Mesothelial cell of epicardium (in vitro differentiated cells): Measurements from ENCODE around the gene NOL8. TPM values are rescaled to one million over a fixed set of nuclear protein-coding genes. Genes with fewer than 3 reads are reported as not detected.

ENCODE experiments used
- DNase-seq, 2 experiments: peaks; one replicate each; pipeline ENCODE4 v3.0.0; 2021; ENCODE audit warnings: low spot score in 2 of 2; ENCODE audit not compliant: unreplicated experiment in 2 of 2
- H3K27ac Mint-ChIP-seq: 2 replicates; pipeline ENCODE4 v1.8.0; 2021; ENCODE audit warnings: mixed read lengths
- H3K27me3 Mint-ChIP-seq: 2 replicates; pipeline ENCODE4 v1.8.0; 2021; ENCODE audit warnings: low read depth, mixed read lengths
- H3K36me3 Mint-ChIP-seq: 2 replicates; pipeline ENCODE4 v1.8.0; 2021; ENCODE audit warnings: mixed read lengths
- H3K4me1 Mint-ChIP-seq: 2 replicates; pipeline ENCODE4 v1.8.0; 2021; ENCODE audit warnings: mixed read lengths
- H3K4me3 Mint-ChIP-seq: 2 replicates; pipeline ENCODE4 v1.8.0; 2021; ENCODE audit warnings: mild to moderate bottlenecking, moderate library complexity, mixed read lengths
- H3K9me3 Mint-ChIP-seq: 2 replicates; pipeline ENCODE4 v1.8.0; 2021; ENCODE audit warnings: mixed read lengths
- total RNA-seq: library from RNA; stranded (reverse); gene quantifications from 3 replicates; pipeline ENCODE4 v1.2.1, GENCODE V29; 2021
- TF ChIP-seq, protein P1 (sequence below): fragments of 200-600 bp; sonication (generic); IDR thresholded peaks from one replicate; pipeline ENCODE4 v1.5.0; 2021; ENCODE audit warnings: antibody characterized with exemption; ENCODE audit not compliant: unreplicated experiment

Gene NOL8
- total RNA-seq, 1 donor from 2014 or later, result 42.7 TPM

- no peak overlapping the region for H3K4me3 Mint-ChIP-seq
- H3K4me1 Mint-ChIP-seq, result no peaks in the 10 kb centered on the region
Observed at GRCh38 chr9:92341578-92341977, 16.4 kb upstream of the NOL8 start.

GRCh38 chr9:92333282-92333634 is 8.1 kb upstream of the NOL8 start:
- Mint-ChIP-seq H3K27me3 (no peaks in the 10 kb centered on the region), H3K4me3 (no peak overlapping the region), H3K27ac (peak overlapping the region; percentile 71), H3K4me1 (peaks cover 8% of the 10 kb centered on the region), H3K9me3 (no peaks in the 10 kb centered on the region), H3K36me3 (no peaks in the 10 kb centered on the region)
- no peak for DNase-seq
- TF ChIP-seq, protein P1, sequence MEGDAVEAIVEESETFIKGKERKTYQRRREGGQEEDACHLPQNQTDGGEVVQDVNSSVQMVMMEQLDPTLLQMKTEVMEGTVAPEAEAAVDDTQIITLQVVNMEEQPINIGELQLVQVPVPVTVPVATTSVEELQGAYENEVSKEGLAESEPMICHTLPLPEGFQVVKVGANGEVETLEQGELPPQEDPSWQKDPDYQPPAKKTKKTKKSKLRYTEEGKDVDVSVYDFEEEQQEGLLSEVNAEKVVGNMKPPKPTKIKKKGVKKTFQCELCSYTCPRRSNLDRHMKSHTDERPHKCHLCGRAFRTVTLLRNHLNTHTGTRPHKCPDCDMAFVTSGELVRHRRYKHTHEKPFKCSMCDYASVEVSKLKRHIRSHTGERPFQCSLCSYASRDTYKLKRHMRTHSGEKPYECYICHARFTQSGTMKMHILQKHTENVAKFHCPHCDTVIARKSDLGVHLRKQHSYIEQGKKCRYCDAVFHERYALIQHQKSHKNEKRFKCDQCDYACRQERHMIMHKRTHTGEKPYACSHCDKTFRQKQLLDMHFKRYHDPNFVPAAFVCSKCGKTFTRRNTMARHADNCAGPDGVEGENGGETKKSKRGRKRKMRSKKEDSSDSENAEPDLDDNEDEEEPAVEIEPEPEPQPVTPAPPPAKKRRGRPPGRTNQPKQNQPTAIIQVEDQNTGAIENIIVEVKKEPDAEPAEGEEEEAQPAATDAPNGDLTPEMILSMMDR, result no peak

More at GRCh38 chr9:92341578-92341977, 16.4 kb upstream of the NOL8 start:
- H3K36me3 Mint-ChIP-seq, result peaks cover 13% of the 10 kb centered on the region
- TF ChIP-seq, protein P1, result no peak
- no peak overlapping the region for H3K27ac Mint-ChIP-seq
- no peaks in the 10 kb centered on the region for H3K27me3 Mint-ChIP-seq
- DNase-seq, result no peak
- peaks cover 8% of the 10 kb centered on the region for H3K9me3 Mint-ChIP-seq

- Mint-ChIP-seq H3K9me3 (no peaks in the 10 kb centered on the region), H3K27ac (peak overlapping the region; percentile 71), H3K4me3 (no peak overlapping the region), H3K36me3 (no peaks in the 10 kb centered on the region), H3K4me1 (peaks cover 12% of the 10 kb centered on the region), H3K27me3 (no peaks in the 10 kb centered on the region)
- TF ChIP-seq, protein P1, result no peak
- DNase-seq, result no peak
Observed at GRCh38 chr9:92332577-92333281, 7.6 kb upstream of the NOL8 start.

DNA sequence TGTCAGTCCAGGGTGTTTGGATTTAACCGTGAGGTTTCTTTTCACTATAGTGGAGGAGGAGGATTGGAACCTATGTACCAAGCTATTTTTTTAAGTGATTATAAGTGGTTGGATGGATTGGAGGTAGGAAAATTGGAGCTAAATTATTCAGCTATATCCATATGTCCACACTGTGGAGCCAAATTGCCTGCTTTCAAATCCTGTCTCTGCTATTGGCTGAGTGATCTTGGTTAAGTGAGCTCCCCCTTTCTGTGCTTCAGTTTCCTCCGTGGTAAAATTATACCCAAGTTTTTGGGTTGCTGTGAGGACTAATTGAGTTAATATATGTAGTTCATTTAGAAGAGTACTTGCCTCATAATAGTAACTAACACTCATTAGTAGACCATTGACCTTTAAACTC is 3.1 kb upstream of the NOL8 start:
- Mint-ChIP-seq H3K9me3 (no peaks in the 10 kb centered on the region), H3K36me3 (no peaks in the 10 kb centered on the region), H3K4me3 (no peak overlapping the region), H3K4me1 (peaks cover 36% of the 10 kb centered on the region), H3K27ac (peak overlapping the region; percentile 39), H3K27me3 (no peaks in the 10 kb centered on the region)
- TF ChIP-seq, protein P1, result no peak
- DNase-seq, result no peak

DNA sequence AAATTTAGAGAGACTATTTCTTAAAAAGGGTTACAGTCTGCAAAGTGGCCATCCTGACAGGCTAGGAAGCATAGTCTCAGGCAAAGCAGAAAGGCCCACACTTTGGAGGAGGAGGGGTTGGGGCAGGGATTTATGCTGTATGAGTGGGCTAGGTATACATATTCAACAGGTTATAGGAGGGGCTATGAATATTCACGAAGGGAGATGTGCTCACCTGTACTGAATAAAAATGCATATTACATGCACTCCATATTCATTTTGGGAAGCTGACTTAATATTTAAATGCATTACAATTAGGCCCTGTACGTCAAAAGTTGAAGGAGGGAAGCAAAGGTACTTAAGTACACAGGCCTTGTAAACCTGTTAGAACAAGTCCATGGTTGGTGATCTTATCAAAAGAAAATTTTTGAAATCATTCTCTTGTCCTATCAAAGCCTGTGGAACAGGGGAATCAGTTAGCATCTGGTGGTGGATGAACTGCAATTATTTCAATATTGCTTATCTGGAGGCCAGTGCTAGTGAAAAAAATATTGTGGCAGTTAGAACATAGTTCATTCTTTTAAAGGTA is 2.2 kb upstream of the NOL8 start:
- H3K27me3 Mint-ChIP-seq, result no peaks in the 10 kb centered on the region

More for the DNA sequence above, 2.2 kb upstream of the NOL8 start:
- Mint-ChIP-seq H3K36me3 (peaks cover 3% of the 10 kb centered on the region), H3K27ac (peak overlapping the region; percentile 32), H3K9me3 (no peaks in the 10 kb centered on the region), H3K4me1 (peaks cover 33% of the 10 kb centered on the region), H3K4me3 (peak overlapping the region; percentile 91)
- DNase-seq, result no peak
- TF ChIP-seq, protein P1, result no peak
